ENCODE results near the gene NTN1.

NTN1 gene

DNA sequence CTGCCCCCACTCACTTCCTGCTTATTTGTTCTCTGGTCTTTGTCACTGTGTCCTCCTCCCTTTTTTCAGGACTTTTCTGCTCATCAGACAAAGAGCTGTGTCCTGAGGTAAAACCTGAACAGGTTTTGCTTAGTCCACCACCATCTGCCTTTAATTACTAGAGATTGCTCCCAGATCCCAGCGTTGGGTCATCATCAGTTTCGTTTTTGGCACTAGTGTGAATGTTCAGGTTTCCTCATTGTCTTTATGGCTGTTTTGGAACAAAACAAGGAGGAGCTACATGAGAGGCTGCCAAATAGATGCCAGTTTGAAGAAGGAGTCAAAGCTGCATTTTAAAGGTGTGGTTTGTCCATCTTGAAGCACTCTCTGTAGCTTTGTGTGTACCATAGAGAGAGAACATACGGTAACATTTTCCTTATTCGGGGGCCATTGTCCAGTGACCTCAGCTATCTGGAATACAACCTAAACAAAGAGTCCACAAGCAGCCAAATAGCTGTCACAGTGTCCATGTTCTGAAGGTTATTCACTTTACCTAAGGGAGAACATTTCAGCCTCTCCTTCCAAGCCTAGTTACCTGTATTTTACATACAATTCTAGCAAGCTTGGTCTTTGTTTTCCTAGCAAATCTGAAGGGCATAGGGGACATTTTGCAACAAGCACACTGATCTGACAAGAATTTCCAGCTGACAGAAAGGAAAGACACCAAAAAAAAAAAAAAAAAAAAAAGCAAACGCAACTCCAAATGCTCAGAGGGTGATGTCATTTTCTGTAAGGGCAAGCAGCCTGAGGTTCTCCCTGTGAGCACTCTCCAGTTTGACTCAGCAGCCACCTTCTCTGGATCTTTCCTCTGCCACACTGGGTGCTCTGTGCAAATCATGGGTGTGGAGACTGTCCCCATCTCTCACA, 196.1 kb downstream of the NTN1 start:
- no peak for DNase-seq (ENCODE audit: low read depth in 2 of 2)

DNA sequence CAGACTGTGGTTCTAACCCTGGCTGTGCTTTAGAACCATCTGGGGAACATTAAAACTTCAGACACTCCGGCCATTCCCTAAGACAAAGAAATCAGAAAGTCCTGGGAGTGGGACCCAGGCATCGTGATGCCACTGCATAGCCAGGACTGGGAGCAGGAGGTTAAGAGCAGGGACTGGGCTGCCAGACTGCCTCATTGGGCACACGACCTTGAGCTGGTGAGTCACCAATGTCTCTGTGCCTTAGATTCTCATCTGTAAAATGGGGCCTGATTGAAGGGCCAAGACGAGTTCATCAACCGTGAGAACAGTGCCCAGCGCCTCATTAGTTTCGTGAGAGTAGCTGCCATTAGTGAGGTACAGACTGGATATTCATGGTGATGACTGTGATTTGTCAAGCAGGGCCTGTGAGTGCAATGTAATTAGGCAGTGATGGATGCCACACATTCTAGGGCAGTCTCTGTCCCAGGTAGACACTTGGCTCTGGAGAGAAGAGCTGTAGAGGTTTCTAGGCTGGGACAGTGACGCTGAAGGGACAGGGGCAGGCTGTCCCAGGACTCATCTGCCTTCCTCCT, 196.8 kb downstream of the NTN1 start:
- DNase-seq (ENCODE audit: low read depth in 2 of 2): no peak

DNA sequence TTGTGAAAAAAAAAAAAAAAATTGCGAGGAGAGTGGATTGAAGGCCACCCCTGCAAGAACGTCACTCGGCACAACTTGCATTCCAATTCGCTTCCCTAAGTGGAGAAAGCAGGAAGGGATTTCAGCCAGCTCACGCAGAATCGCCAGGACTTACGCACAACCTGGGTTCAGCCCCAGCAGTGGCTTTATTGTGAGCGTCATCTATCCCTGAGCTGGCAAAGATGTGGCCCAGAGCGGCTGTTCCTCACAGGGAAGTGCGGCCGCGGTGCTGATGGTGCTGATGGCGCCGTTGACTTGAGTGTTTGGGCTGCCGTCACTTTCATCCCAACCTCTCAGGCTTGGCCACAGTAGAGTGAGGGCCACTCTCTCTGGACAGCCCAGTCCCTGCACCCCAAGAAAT, 197.6 kb downstream of the NTN1 start:
- DNase-seq (ENCODE audit: low read depth in 2 of 2): no peak

DNA sequence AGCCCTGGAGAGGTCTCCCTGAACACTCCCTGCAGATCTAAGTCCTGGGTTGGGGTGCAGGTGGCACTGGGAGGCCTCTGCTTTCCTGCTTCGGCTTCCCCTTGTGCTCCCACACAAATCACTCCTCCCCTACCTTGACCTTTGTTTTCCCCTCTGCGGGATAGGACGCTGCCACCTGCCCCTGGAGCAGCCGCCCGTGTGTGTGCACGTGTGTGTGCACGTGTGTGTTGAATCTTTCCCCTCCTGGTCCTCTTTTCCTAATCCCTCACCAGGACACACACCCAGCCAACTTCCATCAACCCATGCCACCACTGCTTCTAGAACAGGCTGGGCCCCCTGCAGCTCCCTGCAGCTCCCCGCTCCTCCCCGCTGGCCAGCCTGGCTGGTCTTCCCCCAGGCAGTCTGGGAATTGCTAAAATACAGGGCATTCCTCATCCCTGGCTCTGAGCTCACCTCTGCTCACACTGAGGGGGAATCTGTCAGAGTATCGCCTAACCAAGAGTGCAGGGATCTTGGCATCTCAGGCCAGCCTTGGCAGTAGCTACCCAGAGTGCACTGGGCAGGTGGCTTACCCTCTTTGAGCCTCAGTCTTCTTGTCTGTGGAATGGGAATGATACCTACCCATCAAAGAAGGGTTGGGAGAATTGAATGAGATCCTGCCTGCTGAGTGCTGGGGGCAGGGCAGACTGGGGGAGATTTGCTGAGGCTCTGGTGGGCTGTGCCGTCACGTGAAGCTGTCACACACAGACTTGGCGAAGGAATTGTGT, 198.5 kb downstream of the NTN1 start:
- no peak for DNase-seq (ENCODE audit: low read depth in 2 of 2)

DNA sequence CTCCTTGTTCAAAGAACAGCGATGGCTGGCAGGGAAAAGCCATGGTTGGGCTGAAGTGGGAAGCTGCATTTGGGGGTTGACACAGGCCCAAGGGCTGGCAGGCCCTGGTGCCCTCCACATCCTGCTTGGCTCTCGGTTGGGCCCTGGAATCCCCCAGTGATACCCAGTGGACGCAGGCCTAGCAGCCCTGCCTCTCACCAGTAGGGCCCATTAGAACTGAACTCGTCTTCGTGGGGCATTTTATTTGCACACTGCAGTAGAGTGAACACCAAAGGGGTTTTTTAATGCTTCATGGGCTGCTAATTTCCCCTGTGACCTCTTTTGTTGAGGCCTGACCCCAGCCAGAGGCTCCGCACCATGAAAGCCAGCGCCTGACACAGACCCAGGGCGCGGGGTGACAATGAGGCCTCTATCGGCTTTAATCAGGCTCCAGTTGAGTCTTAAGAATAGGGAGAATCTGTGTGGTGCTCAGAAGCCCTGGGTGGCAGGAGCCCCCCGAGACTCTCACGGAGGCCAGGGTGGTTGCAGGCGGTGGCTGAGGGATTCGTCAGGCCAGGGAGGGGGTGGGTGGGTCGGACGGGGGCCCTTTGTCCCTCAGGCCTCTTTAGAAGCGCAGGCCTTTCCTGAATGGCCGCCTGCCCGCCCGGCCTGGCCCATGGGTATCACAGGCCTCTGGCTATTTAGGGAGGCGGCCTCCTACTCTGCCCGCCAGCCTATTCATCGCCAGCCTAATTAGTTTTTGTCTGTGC, 199.3 kb downstream of the NTN1 start:
- no peak for DNase-seq (ENCODE audit: low read depth in 2 of 2)

DNA sequence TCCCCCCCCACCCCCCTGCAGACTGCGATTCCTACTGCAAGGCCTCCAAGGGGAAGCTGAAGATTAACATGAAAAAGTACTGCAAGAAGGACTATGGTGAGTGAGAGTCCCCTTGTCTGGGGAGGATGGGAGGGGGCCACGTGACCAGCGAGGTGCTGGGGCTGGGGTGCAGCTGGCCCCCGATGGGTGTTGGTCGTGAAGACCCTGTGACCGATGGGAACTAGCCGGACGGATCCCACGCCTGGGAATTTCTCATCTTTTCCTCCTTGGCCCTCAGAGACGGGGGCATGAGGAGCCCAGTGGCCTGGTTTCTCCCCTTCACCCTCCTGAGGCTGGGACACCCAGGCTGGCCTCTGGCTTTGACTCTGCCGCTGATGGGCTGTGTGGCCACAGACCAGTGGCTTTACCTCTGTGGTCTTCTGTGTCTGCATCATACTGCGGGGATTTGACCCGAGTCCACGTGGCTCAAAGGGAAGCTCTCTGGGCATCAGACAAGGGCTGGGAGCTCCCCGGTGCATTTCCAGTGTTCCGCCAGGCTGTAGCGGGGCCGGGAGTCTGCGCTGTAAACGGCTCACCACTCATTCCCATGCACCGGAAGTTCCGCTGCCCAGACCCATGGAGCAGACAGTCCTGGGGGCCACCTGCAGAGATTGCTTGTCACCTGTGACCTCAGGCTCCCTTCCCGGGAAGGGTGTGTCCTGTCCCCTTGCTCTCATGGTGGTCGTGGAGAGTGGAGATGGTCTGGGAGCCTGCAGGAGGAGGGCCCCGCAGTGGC, 200.0 kb downstream of the NTN1 start:
- no peak for DNase-seq (ENCODE audit: low read depth in 2 of 2)

DNA sequence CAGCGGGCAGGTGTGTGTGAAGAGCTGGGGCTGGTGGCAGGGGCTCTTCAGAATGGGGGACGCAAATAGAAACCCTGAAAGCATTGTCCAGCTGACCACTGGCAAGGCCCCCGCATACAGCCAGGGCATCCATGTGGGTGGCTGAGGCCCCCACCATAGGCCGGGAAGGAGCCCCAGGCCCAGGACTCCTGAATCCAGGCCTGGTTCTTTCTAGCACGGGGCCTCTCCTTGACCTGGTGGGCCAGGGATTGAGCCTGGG, 200.5 kb downstream of the NTN1 start:
- no peak for DNase-seq (ENCODE audit: low read depth in 2 of 2)

DNA sequence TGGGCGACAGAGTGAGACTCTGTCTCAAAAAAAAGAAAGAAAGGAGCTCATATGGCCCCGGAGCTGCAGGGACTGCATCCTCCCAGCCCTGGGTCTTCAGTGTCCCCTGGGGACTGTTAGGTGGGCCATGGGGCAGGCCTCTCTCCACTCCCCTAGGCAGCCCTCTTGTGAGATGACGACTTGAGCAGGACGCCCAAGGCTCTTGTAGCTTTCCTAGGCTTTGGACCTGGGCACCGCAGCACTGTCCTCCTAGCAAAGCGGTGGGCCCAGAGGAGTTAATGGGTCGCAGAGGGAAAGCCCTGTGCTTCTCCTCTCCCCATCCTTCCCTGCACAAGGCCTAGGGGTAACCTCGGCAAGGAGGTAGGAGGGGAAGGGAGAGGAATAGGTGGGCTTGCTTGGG, 202.2 kb downstream of the NTN1 start:
- DNase-seq (ENCODE audit: low read depth in 2 of 2): no peak

DNA sequence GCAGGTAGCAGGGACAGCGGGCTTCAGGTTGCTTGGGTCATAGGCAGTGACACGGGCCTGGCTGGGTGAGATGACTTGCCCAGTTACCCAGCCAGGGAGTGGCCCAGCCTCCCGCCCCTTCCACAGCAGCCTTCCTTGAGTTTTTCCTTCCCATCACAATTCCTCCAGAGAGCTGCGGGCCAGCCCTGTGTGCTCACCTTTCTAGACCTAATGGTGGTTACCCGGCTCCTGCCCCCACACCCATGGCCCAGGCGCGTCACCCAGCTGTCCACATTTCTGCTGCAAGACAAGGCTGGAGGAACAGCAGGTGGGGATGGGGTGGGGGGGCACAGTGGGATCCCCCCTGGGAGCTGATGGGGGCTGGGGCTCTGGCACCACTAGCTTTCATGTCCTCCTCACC, 203.2 kb downstream of the NTN1 start:
- no peak for DNase-seq (ENCODE audit: low read depth in 2 of 2)

DNA sequence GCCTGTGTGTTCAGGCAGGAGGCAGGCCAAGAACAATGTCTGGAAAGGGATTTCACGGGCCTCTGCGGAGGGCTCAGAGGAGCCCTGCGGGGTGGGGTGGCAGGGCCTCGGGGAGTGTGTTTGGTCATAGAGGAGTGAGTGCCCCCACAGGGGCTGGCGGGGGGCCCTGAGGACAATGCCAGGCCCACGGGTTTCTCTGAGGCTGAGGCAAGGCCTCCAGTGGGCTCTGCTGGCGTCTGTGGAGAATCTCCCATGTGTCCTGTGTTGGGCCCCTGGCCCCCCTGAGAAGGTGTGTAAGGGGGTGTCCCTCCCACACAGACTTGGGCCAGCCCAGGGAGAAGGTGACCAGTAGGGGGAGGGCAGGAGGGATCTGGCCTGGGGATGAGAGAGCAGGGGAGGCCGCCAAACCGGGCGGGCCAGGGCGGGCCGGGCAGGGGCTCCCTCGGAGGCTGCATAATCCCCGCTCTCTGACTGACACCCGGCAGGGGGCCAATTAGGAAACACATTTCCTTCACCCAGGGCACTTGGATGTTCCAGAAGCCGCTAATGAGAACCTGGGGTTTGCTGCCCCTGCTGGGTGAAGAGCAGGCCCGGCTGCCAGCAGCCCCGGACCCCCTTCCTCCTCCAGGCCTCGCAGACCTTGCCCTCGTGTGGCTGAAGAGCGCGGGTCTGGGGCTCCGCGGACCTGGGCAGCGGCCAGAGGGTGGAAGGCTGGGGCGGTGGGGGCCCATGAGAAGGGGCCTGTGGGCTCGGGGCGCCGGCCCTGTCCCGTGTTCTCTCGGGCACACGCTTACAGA, 204.2 kb downstream of the NTN1 start:
- DNase-seq (ENCODE audit: low read depth in 2 of 2): no peak

DNA sequence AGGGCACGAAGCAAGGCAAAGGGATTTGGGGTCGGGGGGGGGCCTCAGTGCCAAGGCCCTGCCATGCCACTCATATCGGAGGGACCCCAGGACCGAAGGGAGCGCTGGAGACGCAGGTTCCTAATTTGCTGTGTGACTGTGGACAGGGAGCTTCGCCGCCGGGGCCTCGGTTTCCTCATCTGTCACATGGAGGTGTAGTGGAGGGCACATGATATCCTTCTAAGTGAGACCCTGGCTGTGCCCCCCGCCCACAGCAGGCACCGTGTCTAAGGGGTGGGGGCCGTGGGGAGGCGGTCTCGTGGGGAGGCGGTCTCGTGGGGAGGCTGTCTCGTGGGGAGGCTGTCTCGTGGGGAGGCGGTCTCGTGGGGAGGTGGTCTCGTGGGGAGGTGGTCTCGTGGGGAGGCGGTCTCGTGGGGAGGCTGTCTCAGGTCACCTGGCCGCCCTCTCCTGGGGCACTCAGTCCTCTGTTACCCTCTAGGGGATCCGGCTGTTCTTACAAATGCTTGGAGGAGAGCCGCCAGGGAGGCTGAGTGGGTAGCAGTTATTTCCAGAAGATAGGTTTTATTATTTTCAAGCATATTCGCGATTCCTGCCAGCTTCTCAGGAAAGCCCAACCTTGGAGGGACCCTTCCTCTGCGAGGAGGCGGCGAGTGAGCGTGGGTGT, 205.0 kb downstream of the NTN1 start:
- no peak for DNase-seq (ENCODE audit: low read depth in 2 of 2)

DNA sequence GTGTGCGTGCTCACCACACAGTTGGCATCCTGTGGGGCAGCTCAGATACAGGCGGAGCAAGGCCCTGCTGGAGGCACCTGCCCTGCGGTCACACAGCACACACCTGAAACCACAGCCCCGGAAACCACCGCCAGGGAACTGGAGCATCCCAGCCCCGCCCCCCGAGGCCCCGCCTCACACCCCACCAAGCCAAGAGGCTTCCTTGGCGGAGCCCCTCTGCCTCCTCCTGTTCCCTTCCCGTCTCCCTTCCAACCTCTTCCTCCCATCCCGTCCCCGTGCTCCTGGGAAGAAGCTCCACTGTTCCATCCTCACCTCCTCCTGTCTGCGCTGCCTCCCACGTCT, 205.5 kb downstream of the NTN1 start:
- DNase-seq (ENCODE audit: low read depth in 2 of 2): no peak

DNA sequence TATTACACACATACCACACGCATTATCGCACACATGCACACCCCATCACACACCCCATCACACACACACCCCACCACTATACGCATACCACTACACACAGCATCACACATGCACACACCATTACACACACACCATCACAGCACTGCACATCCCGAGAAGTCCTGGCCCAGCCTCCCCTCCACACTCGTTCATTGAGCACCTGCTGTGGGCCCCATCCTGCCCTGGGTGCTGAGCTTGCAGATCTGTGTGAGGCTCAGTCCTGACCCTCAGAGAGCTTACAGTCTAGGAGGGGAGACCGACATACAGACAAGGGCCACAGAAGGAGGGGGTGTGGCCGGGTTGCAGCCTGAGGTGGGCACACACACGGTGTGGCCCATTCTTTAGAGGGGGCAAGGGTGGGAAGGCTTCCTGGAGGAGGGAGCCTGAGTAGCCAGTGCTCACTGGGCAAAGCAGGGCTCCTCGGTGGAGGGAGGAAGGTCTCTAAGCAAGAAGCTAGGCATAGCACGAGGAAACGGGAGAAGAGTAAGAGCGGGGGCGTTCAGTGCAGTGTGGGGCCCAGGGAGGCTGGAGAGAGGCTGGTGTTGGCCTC, 206.6 kb downstream of the NTN1 start:
- DNase-seq (ENCODE audit: low read depth in 2 of 2): no peak

DNA sequence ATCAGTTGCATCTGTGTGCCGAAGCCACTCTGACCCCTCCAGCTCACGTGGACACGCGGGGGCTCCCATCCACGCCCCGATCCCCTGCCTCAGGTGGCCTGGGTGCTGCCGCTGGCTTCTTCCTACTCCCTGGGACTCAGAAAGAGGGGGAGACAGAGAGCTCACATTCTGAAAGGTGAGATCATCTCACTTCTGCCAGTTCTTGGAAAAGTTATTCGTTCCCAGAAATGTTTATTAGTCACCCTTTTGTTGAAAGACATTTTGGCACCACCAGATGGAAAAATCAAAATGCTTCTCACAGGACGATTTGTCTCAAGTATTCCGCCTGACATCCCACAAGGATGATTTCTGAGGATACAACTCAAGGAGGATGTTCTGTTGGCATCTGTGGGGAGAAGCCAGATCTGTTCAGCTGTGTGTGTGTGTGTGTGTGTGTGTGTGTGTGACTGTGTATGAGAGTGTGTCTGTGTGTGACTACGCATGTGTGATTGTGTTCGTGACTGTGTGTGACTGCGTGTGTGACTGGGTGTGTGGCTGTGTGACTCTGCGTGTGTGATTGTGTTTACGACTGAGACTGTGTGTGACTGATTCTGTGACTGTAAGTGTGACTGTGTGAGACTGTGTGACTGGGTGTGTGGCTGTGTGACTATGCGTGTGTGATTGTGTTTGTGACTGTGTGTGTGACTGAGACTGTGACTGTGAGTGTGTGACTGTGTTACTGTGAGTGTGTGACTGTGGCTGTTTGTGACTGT, 207.3 kb downstream of the NTN1 start:
- DNase-seq (ENCODE audit: low read depth in 2 of 2): no peak

DNA sequence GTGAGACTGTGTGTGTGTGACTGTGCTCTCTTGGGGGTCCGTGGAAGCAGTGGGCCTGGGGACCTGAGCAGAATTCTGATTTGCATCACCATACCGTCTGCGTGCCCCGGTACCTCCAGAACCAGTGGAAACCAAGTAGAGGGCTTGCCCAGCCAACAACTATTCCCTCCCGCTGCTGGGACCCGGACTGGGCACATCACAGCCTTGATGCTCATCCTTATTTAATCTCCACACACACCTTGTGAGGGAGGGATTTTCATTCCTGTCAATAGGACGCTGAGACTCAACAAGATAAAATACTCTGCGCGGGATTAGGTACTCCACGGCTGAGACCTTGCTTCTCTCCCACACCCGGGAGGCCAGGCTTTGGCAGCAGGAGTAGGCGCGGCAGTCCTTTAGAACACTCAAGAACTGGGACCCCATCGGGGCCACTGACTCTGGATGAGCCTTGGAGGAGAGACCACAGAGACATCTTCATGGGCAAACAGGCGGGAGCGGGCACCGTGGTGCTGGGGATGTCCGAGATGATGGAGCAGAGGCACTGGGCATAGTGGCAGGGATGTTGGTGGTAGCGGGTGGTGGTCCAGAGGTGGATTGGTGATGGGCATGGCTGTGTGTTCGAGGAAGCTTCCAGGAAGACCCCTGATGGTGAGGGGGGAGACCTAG, 208.0 kb downstream of the NTN1 start:
- DNase-seq (ENCODE audit: low read depth in 2 of 2): no peak

DNA sequence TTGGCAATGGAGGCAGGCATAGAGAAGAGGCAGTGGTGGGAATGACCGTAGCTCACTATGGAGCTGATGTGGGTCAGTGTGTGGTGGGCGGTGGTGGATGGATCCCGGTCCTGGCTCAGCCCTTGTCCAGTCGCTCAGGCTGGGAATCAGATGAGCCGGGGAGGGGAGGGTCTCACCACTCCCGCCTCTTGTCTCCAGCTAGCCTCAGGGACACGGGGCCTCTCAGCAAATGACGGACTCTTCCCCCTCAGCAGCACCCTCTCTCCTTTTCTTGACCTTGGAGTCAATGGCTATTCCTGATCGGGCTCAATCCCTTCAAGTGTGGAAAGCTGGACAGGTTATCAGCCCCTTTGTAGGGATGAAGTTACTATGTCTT, 208.5 kb downstream of the NTN1 start:
- DNase-seq (ENCODE audit: low read depth in 2 of 2): no peak

DNA sequence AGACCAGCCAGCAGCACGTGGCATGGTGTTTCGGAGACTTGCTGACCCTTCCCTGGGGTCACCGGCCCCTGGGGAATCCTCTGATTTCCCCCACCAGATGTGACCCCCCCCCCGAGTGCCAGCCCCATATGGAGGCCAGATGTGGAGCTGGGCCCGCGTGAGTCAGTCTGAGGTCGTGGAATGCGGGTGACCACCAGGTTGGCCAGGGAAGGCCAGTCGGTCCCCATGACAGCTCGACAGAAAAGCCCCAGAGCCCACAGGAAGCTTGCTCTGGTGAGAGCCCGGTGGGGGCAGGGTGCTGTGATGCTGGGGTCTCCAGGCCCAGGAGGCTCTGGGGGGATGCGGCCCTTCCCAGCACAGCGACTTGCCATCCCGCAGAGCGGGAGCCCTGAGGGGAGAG, 209.0 kb downstream of the NTN1 start:
- no peak for DNase-seq (ENCODE audit: low read depth in 2 of 2)

DNA sequence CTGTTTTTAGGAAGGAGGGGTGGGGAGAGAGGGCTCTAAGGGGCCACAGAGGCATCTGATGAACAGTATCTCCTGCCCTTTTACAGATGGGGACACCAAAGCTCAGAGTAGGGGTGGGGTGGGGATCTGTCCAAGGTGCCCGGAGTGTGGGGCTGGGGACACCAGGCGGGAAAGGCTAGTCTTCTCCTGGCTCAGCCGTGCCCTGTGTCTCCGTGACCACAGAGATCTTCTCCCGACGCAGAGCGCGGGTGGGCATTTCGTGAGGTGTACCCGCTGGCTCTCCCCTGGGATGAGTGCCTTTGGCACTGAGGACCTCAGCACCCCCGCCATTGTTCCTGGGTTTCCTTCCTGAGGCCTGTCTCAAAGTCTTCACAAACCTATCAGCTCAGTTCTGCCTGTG, 209.6 kb downstream of the NTN1 start:
- DNase-seq (ENCODE audit: low read depth in 2 of 2): no peak
